ENCODE measurements around the gene NLRP7.

NLRP7 gene

DNA sequence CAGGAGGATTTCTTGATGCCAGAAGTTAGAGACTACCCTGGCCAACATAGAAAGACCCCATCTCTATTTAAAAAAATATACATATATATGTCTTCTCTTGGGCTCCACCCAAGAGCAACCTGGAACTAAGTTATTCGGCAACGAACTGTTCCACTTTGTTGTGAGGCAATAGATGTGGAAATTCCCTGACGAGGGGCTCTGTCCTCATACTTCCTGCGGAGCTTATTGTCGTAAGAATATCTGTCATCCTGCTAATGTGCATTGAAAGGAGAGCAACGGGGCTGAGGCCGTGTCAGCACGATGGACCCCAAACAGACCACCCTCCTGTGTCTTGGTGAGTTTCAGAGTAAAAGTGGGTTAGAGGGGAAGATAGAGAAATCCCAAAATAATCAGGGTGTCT, 73.3 kb downstream of the NLRP7 start, which contains the start of gene FCAR:
Gene FCAR (plus strand): TSS at position 246 of the 400 bp plus-strand sequence. CDS start 55 bp downstream, at position 301.
- no peak for DNase-seq (ENCODE audit: low read depth)
